Glutamatergic neuron (in vitro differentiated cells): ENCODE measurements around the gene COG6. TPM values are rescaled to one million over a fixed set of nuclear protein-coding genes. Genes with fewer than 3 reads are reported as not detected.

ENCODE experiments used
- DNase-seq: peaks from one replicate; pipeline ENCODE4 v3.0.0; 2022
- H3K27ac Mint-ChIP-seq: one replicate; pipeline ENCODE4 v1.8.0; 2020; ENCODE audit warnings: mild to moderate bottlenecking, mixed read lengths, inconsistent platforms; ENCODE audit not compliant: unreplicated experiment
- H3K27me3 Mint-ChIP-seq: one replicate; pipeline ENCODE4 v1.8.0; 2020; ENCODE audit warnings: mild to moderate bottlenecking, moderate library complexity, mixed read lengths, inconsistent platforms; ENCODE audit not compliant: unreplicated experiment
- H3K36me3 Mint-ChIP-seq: one replicate; pipeline ENCODE4 v1.8.0; 2020; ENCODE audit warnings: mild to moderate bottlenecking, mixed read lengths, inconsistent platforms; ENCODE audit not compliant: unreplicated experiment
- H3K4me1 Mint-ChIP-seq: one replicate; pipeline ENCODE4 v1.8.0; 2020; ENCODE audit warnings: mild to moderate bottlenecking, low read depth, mixed read lengths, inconsistent platforms; ENCODE audit not compliant: unreplicated experiment
- H3K4me3 Mint-ChIP-seq: one replicate; pipeline ENCODE4 v1.8.0; 2020; ENCODE audit warnings: mild to moderate bottlenecking, mixed read lengths, inconsistent platforms; ENCODE audit not compliant: unreplicated experiment
- H3K9me3 Mint-ChIP-seq: one replicate; pipeline ENCODE4 v1.8.0; 2020; ENCODE audit warnings: mild to moderate bottlenecking, moderate library complexity, mixed read lengths, inconsistent platforms; ENCODE audit not compliant: unreplicated experiment
- CTCF ChIP-seq: fragments of 200-600 bp; sonication (generic); IDR thresholded peaks from one replicate; pipeline ENCODE4 v1.5.0; 2021; ENCODE audit not compliant: partially characterized antibody, unreplicated experiment
- total RNA-seq: library from RNA; stranded (reverse); fragmentation: NEBNext Ultra II Directional; extraction: Animal tissue kit (Norgen Biotek cat#: 25700); gene quantifications from one replicate; pipeline ENCODE4 v1.2.1, GENCODE V29; 2021; ENCODE audit not compliant: unreplicated experiment

COG6 gene
- total RNA-seq, 1 donor from 2014 or later: 25.5 TPM

- TF ChIP-seq CTCF: no peak
- no peaks in the 10 kb centered on the region for H3K9me3 Mint-ChIP-seq
- H3K36me3 Mint-ChIP-seq: no peaks in the 10 kb centered on the region
- no peak for DNase-seq
- H3K27me3 Mint-ChIP-seq: no peaks in the 10 kb centered on the region
- no peaks in the 10 kb centered on the region for H3K4me1 Mint-ChIP-seq
- no peak overlapping the region for H3K4me3 Mint-ChIP-seq
- no peak overlapping the region for H3K27ac Mint-ChIP-seq
Measured at GRCh38 chr13:39777021-39777420, 121.6 kb downstream of the COG6 start.

DNA sequence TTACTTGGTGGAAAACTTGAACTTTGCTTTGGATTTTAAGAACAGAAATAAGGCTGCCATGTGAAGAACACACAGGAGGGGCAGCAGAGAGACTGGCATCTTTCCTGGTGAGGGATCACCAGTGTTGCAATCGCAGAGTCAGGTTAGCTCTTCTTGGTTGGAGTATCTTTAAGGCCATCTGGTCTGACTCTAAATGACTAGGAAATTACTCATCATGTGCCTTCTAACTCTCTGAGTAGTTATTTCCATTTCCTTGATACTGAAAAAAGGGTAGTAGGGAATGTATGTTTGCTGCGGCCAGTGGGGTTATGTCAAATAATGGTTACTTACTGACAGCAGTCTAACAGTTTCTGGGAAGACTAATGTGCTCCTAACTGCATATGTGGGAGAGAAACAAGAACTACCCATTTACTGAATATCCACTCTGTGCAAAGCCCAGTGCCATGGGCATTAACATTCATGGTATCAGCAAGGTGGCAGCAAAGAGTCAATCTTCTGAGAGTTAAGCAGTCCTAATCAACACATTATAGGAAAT lies 122.1 kb downstream of the COG6 start:
- Mint-ChIP-seq H3K4me3 (no peak overlapping the region), H3K27me3 (no peaks in the 10 kb centered on the region), H3K27ac (no peak overlapping the region), H3K36me3 (no peaks in the 10 kb centered on the region), H3K9me3 (no peaks in the 10 kb centered on the region), H3K4me1 (no peaks in the 10 kb centered on the region)
- DNase-seq: no peak
- peak; percentile 15 for TF ChIP-seq CTCF

- no peak for DNase-seq
- no peak overlapping the region for H3K4me3 Mint-ChIP-seq
- no peak for TF ChIP-seq CTCF
- H3K36me3 Mint-ChIP-seq: no peaks in the 10 kb centered on the region
- H3K4me1 Mint-ChIP-seq: no peaks in the 10 kb centered on the region
- H3K27me3 Mint-ChIP-seq: no peaks in the 10 kb centered on the region
- no peaks in the 10 kb centered on the region for H3K9me3 Mint-ChIP-seq
- no peak overlapping the region for H3K27ac Mint-ChIP-seq
Measured at GRCh38 chr13:39779337-39780265, 124.1 kb downstream of the COG6 start.

- H3K27me3 Mint-ChIP-seq: no peaks in the 10 kb centered on the region
- H3K27ac Mint-ChIP-seq: no peak overlapping the region
- H3K4me3 Mint-ChIP-seq: no peak overlapping the region
- DNase-seq: no peak
- no peaks in the 10 kb centered on the region for H3K4me1 Mint-ChIP-seq
- no peaks in the 10 kb centered on the region for H3K36me3 Mint-ChIP-seq
- no peaks in the 10 kb centered on the region for H3K9me3 Mint-ChIP-seq
- TF ChIP-seq CTCF: no peak
Measured at GRCh38 chr13:39780711-39781110, 125.2 kb downstream of the COG6 start.

DNA sequence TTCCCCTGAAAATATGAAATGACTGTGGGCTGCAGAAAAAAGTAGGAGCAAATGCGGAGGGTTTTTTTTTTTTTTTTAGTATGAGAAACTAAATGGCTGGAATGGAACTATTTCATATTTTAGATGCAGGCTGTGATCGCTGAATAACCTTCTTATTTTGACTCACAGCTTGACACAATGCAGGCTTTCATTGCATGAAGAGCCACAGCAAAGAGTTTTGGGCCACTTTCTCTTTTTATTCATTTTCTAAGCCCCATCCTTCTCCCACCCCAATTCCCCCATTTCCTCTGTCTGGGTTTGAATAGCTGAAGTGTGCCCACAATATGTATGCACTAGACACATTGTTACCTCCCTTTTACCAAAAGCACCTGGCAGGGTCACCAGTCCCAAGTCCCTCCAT lies 125.9 kb downstream of the COG6 start:
- Mint-ChIP-seq H3K9me3 (no peaks in the 10 kb centered on the region), H3K4me1 (no peaks in the 10 kb centered on the region), H3K27me3 (peaks cover 2% of the 10 kb centered on the region), H3K36me3 (no peaks in the 10 kb centered on the region), H3K27ac (no peak overlapping the region), H3K4me3 (no peak overlapping the region)
- no peak for DNase-seq
- no peak for TF ChIP-seq CTCF
